ENCODE results near the gene SENP6. TPM values are rescaled to one million over a fixed set of nuclear protein-coding genes. Genes with fewer than 3 reads are reported as not detected.

SENP6 gene
- total RNA-seq, 1 experiment from 2014 or later, result 90.9 TPM

GRCh38 chr6:75748743-75749538 lies 147.3 kb downstream of the SENP6 start, which contains the start of gene MYO6 (continued):
- no peak for TF ChIP-seq PRDM15 (CRISPR knock-in tag; IDR thresholded peaks at IDR 0.05)
- TF ChIP-seq, protein P1, sequence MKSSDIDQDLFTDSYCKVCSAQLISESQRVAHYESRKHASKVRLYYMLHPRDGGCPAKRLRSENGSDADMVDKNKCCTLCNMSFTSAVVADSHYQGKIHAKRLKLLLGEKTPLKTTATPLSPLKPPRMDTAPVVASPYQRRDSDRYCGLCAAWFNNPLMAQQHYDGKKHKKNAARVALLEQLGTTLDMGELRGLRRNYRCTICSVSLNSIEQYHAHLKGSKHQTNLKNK (CRISPR knock-in tag; IDR thresholded peaks at IDR 0.05), result no peak
- no peak for TF ChIP-seq TEAD1 (CRISPR knock-in tag; IDR thresholded peaks at IDR 0.05)

DNA sequence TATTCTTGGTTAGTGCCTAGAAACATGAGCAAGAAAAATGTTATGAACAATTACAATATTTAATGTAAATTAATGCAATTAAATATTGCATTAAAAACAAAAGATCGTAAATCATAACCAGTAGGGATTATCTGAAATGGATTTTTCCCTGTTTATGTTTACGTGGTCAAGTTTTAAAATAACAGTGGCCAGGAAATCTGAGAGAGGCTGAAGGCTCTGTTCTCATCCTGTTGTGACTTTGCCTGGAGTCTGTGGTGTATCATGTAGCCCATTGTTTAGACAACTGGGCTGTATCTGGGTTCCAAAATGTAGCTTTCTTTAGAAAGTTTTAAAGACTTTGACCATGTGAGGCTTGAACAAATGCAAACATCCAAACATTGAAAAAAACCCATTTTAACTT lies 149.8 kb downstream of the SENP6 start:
- Mint-ChIP-seq H3K4me3 (no peak overlapping the region), H3K27ac (no peak overlapping the region)
- CTCF ChIA-PET, result no interaction called here

More for the DNA sequence above, 149.8 kb downstream of the SENP6 start:
- Mint-ChIP-seq H3K4me1 (peaks cover 18% of the 10 kb centered on the region), H3K9me3 (no peaks in the 10 kb centered on the region), H3K27me3 (ENCODE audit: low read depth) (peaks cover 6% of the 10 kb centered on the region), H3K36me3 (no peaks in the 10 kb centered on the region)
- POLR2A ChIA-PET, result no interaction called here
- no peak for DNase-seq (ENCODE audit: low spot score)
- no peak for ATAC-seq
- TF ChIP-seq ZNF263 (CRISPR knock-in tag; IDR thresholded peaks at IDR 0.05; ENCODE audit: low read depth) (no peak), FOXP1 (CRISPR knock-in tag; IDR thresholded peaks at IDR 0.05; ENCODE audit: borderline replicate concordance) (no peak), FOXJ3 (CRISPR knock-in tag; IDR thresholded peaks at IDR 0.05; ENCODE audit: borderline replicate concordance) (no peak), ZBTB43 (CRISPR knock-in tag; IDR thresholded peaks at IDR 0.05) (no peak), ZNF425 (CRISPR knock-in tag; conservative IDR thresholded peaks at IDR 0.05) (no peak), IRF2 (CRISPR knock-in tag; IDR thresholded peaks at IDR 0.05; ENCODE audit: borderline replicate concordance, low read depth) (no peak), CDX4 (CRISPR knock-in tag; IDR thresholded peaks at IDR 0.05; ENCODE audit: borderline replicate concordance) (no peak), CBFB (CRISPR knock-in tag; IDR thresholded peaks at IDR 0.05; ENCODE audit: low read depth) (no peak), ELF4 (CRISPR knock-in tag; IDR thresholded peaks at IDR 0.05; ENCODE audit: low read depth) (no peak), OVOL2 (CRISPR knock-in tag; IDR thresholded peaks at IDR 0.05; ENCODE audit: borderline replicate concordance) (no peak), CREM (CRISPR knock-in tag; IDR thresholded peaks at IDR 0.05) (no peak), ZBTB21 (CRISPR knock-in tag; IDR thresholded peaks at IDR 0.05; ENCODE audit: borderline replicate concordance) (no peak), ZNF396 (CRISPR knock-in tag; IDR thresholded peaks at IDR 0.05; ENCODE audit: borderline replicate concordance) (no peak)
- TF ChIP-seq, protein P2, sequence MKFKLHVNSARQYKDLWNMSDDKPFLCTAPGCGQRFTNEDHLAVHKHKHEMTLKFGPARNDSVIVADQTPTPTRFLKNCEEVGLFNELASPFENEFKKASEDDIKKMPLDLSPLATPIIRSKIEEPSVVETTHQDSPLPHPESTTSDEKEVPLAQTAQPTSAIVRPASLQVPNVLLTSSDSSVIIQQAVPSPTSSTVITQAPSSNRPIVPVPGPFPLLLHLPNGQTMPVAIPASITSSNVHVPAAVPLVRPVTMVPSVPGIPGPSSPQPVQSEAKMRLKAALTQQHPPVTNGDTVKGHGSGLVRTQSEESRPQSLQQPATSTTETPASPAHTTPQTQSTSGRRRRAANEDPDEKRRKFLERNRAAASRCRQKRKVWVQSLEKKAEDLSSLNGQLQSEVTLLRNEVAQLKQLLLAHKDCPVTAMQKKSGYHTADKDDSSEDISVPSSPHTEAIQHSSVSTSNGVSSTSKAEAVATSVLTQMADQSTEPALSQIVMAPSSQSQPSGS (CRISPR knock-in tag; IDR thresholded peaks at IDR 0.05; ENCODE audit: borderline replicate concordance, low read depth), result no peak
- TF ChIP-seq, protein P3, sequence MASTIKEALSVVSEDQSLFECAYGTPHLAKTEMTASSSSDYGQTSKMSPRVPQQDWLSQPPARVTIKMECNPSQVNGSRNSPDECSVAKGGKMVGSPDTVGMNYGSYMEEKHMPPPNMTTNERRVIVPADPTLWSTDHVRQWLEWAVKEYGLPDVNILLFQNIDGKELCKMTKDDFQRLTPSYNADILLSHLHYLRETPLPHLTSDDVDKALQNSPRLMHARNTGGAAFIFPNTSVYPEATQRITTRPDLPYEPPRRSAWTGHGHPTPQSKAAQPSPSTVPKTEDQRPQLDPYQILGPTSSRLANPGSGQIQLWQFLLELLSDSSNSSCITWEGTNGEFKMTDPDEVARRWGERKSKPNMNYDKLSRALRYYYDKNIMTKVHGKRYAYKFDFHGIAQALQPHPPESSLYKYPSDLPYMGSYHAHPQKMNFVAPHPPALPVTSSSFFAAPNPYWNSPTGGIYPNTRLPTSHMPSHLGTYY (CRISPR knock-in tag; IDR thresholded peaks at IDR 0.05), result no peak

Data from WTC11 (cell line).